Activated B cell treated with CpG ODN at 0.5 μM for 24 hours (primary cell): ENCODE measurements around the gene PPP1R12C. TPM values are rescaled to one million over a fixed set of nuclear protein-coding genes. Genes with fewer than 3 reads are reported as not detected.

Source experiments
- ATAC-seq: fragments of 200-7000 bp; cut with Tn5 transposase; one replicate; pipeline ENCODE4 v1.10.0; 2021; ENCODE audit warnings: low read depth, mild to moderate bottlenecking, moderate library complexity
- CTCF ChIA-PET: fragments of 350-600 bp; sonication (Branson Sonifier 250); formaldehyde crosslinking; loops from one replicate; lab custom pipeline; 2021; ENCODE audit warnings: antibody characterized with exemption; lab: Charles Lee
- POLR2A ChIA-PET: fragments of 350-600 bp; sonication (Branson Sonifier 250); formaldehyde crosslinking; loops from one replicate; lab custom pipeline; 2021; ENCODE audit warnings: antibody characterized with exemption; lab: Charles Lee
- DNase-seq: peaks from one replicate; pipeline ENCODE4 v3.0.0; 2022
- H3K27ac Mint-ChIP-seq: one replicate; pipeline ENCODE4 v1.8.0; 2020; ENCODE audit warnings: mixed read lengths
- H3K27me3 Mint-ChIP-seq: one replicate; pipeline ENCODE4 v1.8.0; 2021; ENCODE audit warnings: mixed read lengths
- H3K36me3 Mint-ChIP-seq: one replicate; pipeline ENCODE4 v1.8.0; 2021; ENCODE audit warnings: low read depth, mixed read lengths
- H3K4me1 Mint-ChIP-seq: one replicate; pipeline ENCODE4 v1.8.0; 2021; ENCODE audit warnings: mixed read lengths
- H3K4me3 Mint-ChIP-seq: one replicate; pipeline ENCODE4 v1.8.0; 2020; ENCODE audit warnings: mild to moderate bottlenecking, mixed read lengths
- H3K9me3 Mint-ChIP-seq: one replicate; pipeline ENCODE4 v1.8.0; 2020; ENCODE audit warnings: mixed read lengths
- CTCF ChIP-seq: fragments of 200-600 bp; IDR thresholded peaks from one replicate; pipeline ENCODE4 v1.8.0; 2022; ENCODE audit warnings: antibody characterized with exemption, mild to moderate bottlenecking
- intact Hi-C: fragments of 100-400 bp; cut with micrococcal nuclease; formaldehyde crosslinking; loops from one replicate; pipeline ENCODE4 v1.15.1; 2024
- total RNA-seq: library from RNA; stranded (reverse); gene quantifications from 2 replicates; pipeline ENCODE4 v1.2.3, GENCODE V29; 2022

Gene PPP1R12C
- total RNA-seq, 1 donor from 2014 or later, result 139 TPM

DNA sequence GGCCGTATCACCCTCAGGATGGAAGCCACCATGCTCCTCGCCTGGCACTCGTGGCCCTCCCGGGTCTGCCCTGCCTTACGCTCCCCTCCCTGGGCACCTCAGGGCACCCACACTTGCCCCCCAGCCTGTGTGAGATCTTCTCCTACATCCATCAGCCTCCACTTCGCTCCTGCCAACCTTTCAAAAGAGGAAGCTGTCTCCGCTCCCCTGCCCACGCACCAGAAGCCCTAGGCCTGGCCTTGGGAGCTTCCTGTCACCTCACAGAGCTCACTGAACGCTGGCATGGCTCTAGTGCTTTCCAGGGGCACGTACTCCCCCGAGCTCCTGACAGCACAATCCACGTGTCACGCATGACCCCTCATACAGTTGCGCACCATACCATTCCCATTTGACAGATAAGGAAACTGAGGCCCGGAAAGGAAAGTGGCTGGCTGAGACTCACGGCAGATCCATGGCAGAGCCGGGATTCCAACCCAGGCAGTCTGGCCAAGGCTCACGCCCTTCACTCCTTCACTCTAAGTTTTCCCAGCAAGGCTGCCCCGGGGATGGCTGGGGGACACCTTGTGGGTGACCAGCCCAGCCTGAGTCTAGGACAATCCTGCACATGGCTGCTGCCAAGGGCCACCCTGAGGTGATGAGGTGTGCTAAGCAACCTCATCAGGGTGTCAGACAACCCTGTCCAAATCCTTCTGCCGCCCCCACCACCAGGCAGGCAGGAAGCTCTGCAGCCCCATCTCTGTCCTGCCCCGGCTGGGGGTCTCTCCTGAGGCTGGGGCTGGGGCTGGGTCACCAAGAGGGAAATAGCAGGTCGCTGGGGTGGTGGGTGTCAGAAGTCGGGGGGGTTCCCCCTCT lies 19.3 kb downstream of the PPP1R12C start:
- H3K27me3 Mint-ChIP-seq, result no peaks in the 10 kb centered on the region
- H3K27ac Mint-ChIP-seq, result no peak overlapping the region
- intact Hi-C loops, result no loop called here
- peaks cover 6% of the 10 kb centered on the region for H3K4me1 Mint-ChIP-seq
- no peak for ATAC-seq
- ChIA-PET CTCF (no interaction called here), POLR2A (interaction anchor here (1.2 kb wide), 1 partner anchor 9 kb away, joined by 6 read pairs; no protein-coding TSS in a partner anchor)
- H3K9me3 Mint-ChIP-seq, result no peaks in the 10 kb centered on the region
- no peak overlapping the region for H3K4me3 Mint-ChIP-seq
- no peak for TF ChIP-seq CTCF
- no peak for DNase-seq
- peaks cover 45% of the 10 kb centered on the region for H3K36me3 Mint-ChIP-seq

- Mint-ChIP-seq H3K4me3 (no peak overlapping the region), H3K27me3 (no peaks in the 10 kb centered on the region), H3K4me1 (peaks cover 6% of the 10 kb centered on the region), H3K36me3 (peaks cover 26% of the 10 kb centered on the region), H3K9me3 (no peaks in the 10 kb centered on the region), H3K27ac (no peak overlapping the region)
- no peak for ATAC-seq
- DNase-seq, result no peak
- ChIA-PET CTCF (no interaction called here), POLR2A (no interaction called here)
- no peak for TF ChIP-seq CTCF
- intact Hi-C loops, result no loop called here
Measured at GRCh38 chr19:55096061-55096701, 21.3 kb downstream of the PPP1R12C start.

DNA sequence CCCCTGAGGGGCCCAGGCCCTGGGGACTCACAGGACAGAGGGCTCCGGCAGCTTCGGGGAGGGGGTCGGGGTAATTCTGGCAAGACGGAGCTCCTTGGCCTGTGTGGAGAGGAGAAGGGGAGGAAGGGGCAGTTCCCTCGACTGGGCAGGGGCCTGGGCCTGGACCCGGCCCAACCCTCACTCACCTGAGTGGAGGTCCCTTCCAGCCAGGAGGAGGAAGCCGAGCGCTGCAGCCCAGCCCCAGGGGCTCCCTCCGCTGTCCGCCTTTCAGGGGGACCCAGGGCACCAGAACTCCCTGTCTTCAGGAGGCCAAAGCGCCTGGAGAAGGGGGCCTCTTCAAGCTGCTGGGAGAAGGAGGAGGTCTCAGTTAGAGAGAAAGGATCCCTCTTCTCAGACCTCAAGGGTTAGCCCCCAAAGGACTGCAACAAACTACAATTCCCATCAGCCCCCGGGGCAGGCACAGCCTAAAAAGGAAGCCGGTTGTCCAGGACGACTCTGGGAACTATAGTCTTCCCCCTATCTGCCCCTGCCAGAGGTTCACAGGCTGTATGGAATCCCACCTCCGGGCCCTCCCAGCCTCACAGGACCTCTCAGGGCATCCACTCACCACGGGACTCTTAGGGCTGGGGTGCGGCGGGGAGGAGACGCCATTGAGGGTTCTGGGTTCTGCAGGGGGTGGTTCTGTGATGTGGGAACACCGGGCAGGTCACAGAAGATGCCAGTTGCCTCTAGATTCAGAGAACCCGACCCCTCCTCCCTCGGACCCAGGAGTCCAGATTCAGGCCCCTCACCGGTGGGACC lies 22.0 kb downstream of the PPP1R12C start:
- no peak overlapping the region for H3K4me3 Mint-ChIP-seq
- peaks cover 26% of the 10 kb centered on the region for H3K36me3 Mint-ChIP-seq
- ChIA-PET POLR2A (no interaction called here), CTCF (no interaction called here)
- H3K27me3 Mint-ChIP-seq, result no peaks in the 10 kb centered on the region
- no peak for ATAC-seq
- H3K27ac Mint-ChIP-seq, result no peak overlapping the region
- peaks cover 6% of the 10 kb centered on the region for H3K4me1 Mint-ChIP-seq
- no peak for TF ChIP-seq CTCF
- intact Hi-C loops, result no loop called here
- no peak for DNase-seq
- no peaks in the 10 kb centered on the region for H3K9me3 Mint-ChIP-seq

DNA sequence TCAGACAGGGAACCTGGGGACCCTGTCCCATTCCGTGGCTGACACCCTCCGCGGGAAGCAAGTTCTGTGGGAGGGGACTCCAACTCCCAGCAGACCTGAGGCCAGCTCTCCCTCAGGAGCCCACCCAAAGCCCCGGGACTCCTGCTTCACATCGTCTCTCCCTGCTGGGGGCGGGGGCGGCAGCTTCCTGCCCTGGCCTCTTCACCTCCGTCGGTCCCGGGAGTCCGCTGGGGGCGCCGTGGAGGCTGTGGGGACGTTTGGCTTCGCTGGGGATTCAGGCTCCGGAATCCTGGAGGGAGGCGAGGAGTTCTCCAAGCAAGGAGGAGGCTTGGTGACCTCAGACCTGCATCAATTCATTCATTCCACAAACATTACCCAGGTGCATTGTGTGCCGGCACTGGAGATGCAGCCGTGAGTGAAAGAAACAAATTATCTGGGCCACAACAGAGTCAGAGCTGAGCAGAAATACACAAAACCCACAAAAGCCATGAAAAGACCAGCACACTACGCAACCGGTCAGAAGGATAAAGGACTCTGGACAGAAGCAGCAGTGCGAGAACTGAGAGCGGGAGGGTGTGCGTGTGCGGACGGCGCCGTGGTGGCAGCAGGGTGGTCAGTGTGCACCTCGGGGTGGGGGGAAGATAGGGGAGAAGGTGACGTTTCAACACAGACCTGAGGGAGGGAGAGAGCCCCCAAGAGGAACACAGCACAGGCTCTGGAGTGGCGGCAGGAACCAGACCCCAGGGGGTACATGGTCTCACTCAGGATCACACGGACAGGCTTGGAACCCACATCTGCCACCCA lies 22.8 kb downstream of the PPP1R12C start:
- Mint-ChIP-seq H3K27ac (no peak overlapping the region), H3K4me3 (no peak overlapping the region), H3K27me3 (peaks cover 3% of the 10 kb centered on the region), H3K36me3 (peaks cover 28% of the 10 kb centered on the region), H3K4me1 (peaks cover 6% of the 10 kb centered on the region), H3K9me3 (no peaks in the 10 kb centered on the region)
- ChIA-PET POLR2A (interaction anchor here (1.1 kb wide), 1 partner anchor 312 kb away, joined by 3 read pairs; no protein-coding TSS in a partner anchor), CTCF (no interaction called here)
- no peak for ATAC-seq
- TF ChIP-seq CTCF, result no peak
- no peak for DNase-seq
- intact Hi-C loops, result no loop called here
